AG04450 (cell line): ENCODE results near the gene FAM114A1. TPM values are rescaled to one million over a fixed set of nuclear protein-coding genes. Genes with fewer than 3 reads are reported as not detected.

Experiments
- CTCF ChIA-PET: fragments of 300-600, 350-600 bp; formaldehyde crosslinking; extraction: SDS; loops from one replicate; lab custom pipeline; 2022; ENCODE audit warnings: antibody characterized with exemption, inconsistent platforms; lab: Charles Lee
- POLR2A ChIA-PET: fragments of 350-600 bp; formaldehyde crosslinking; extraction: SDS; loops from one replicate; lab custom pipeline; 2021; ENCODE audit warnings: antibody characterized with exemption, inconsistent platforms; lab: Yijun Ruan, JAX
- DNase-seq: peaks from one replicate; pipeline ENCODE4 v3.0.0-alpha.2; 2011; ENCODE audit warnings: low read depth, low spot score
- H3K27ac ChIP-seq: one replicate; pipeline ENCODE4 v1.5.1; 2012; ENCODE audit warnings: low read depth, low read length, control low read depth
- H3K27me3 ChIP-seq: one replicate; pipeline ENCODE4 v1.6.0; 2012; ENCODE audit warnings: low read length; ENCODE audit not compliant: control insufficient read depth, insufficient read depth
- H3K4me3 ChIP-seq: 2 replicates; pipeline ENCODE4 v1.5.1; 2011; ENCODE audit warnings: mild to moderate bottlenecking, low read depth, low read length, control low read depth
- H3K9me3 ChIP-seq: 2 replicates; pipeline ENCODE4 v1.5.1; 2012; ENCODE audit warnings: low read length; ENCODE audit not compliant: control insufficient read depth, insufficient read depth
- polyA plus RNA-seq: library from polyadenylated mRNA; depleted of rRNA; stranded (reverse); fragments of >200 nt; gene quantifications from 2 replicates; pipeline ENCODE4 v1.2.3, GENCODE V29; 2011
- TF ChIP-seq, protein P1 (sequence below): IDR thresholded peaks from 2 replicates; pipeline ENCODE4 v1.5.1; 2011; ENCODE audit warnings: low read depth, low read length, control low read depth, inconsistent platforms

Gene FAM114A1
- polyA plus RNA-seq, 1 experiment = 303 TPM

GRCh38 chr4:38944440-38944839 is 76.8 kb downstream of the FAM114A1 start:
- Histone ChIP-seq H3K9me3 (no peaks in the 10 kb centered on the region), H3K27ac (peak overlapping the region; percentile 3), H3K27me3 (no peaks in the 10 kb centered on the region), H3K4me3 (no peak overlapping the region)
- CTCF ChIA-PET = no interaction called here
- TF ChIP-seq, protein P1, sequence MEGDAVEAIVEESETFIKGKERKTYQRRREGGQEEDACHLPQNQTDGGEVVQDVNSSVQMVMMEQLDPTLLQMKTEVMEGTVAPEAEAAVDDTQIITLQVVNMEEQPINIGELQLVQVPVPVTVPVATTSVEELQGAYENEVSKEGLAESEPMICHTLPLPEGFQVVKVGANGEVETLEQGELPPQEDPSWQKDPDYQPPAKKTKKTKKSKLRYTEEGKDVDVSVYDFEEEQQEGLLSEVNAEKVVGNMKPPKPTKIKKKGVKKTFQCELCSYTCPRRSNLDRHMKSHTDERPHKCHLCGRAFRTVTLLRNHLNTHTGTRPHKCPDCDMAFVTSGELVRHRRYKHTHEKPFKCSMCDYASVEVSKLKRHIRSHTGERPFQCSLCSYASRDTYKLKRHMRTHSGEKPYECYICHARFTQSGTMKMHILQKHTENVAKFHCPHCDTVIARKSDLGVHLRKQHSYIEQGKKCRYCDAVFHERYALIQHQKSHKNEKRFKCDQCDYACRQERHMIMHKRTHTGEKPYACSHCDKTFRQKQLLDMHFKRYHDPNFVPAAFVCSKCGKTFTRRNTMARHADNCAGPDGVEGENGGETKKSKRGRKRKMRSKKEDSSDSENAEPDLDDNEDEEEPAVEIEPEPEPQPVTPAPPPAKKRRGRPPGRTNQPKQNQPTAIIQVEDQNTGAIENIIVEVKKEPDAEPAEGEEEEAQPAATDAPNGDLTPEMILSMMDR = no peak
- POLR2A ChIA-PET = interaction anchor here (1.2 to 2.6 kb wide), 2 partner anchors 39 to 100 kb away, joined by 4 to 13 read pairs; no protein-coding TSS in a partner anchor
- no peak for DNase-seq

DNA sequence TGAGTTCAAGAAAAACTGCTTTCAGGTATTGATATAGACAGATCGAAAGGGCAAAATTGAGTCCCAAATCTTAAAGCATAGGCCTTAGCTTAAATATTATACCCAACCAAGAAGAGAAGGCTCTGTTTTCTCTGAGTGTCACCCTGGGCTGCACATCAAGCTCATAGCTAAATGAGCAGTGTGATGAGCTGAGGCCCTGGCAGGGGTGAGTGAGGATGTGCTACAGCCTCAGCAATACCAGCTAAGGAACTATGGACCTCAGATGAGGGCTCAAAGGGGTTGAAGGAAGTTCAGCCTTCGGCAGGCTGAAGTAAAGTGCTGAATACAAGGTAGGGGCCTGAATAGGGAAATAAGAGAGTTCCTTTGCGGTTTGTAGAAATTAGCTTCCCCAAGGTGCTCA is 79.3 kb downstream of the FAM114A1 start:
- no peaks in the 10 kb centered on the region for H3K9me3 ChIP-seq
- POLR2A ChIA-PET = interaction anchor here (0.5 kb wide), 1 partner anchor 172 kb away, joined by 4 read pairs; no protein-coding TSS in a partner anchor
- H3K4me3 ChIP-seq = no peak overlapping the region
- TF ChIP-seq, protein P1 = no peak
- no peak for DNase-seq
- CTCF ChIA-PET = no interaction called here
- no peaks in the 10 kb centered on the region for H3K27me3 ChIP-seq
- no peak overlapping the region for H3K27ac ChIP-seq

DNA sequence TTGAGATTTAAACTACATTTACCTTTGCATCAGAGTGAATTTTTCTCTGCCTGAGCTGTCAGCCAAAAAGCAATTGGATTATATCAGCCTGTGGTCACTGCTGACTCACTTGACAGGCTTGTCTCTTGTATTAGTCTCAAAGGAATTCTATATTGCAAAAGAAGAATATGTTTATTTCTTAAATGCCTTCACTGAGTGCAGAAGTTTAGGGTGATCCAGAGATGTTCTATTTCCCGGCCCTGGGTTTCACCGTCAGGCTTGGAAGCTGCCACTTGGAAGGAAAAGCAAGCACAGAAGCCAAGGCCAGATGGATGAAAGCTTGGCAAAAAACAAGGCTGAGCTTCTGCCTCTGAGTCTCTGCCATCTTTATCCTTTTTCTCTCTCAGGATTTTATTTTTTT is 80.9 kb downstream of the FAM114A1 start:
- DNase-seq = peak; percentile 85
- H3K4me3 ChIP-seq = no peak overlapping the region
- H3K27ac ChIP-seq = peak overlapping the region; percentile 78
- no peaks in the 10 kb centered on the region for H3K27me3 ChIP-seq
- TF ChIP-seq, protein P1 = no peak
- H3K9me3 ChIP-seq = no peaks in the 10 kb centered on the region
- ChIA-PET CTCF (interaction anchor here (0.7 to 1.1 kb wide), 3 partner anchors 9 to 186 kb away, joined by 3 to 4 read pairs (median 4); no protein-coding TSS in a partner anchor), POLR2A (interaction anchor here (0.6 to 2.8 kb wide), 9 partner anchors 10 to 185 kb away, joined by 3 to 32 read pairs (median 4); no protein-coding TSS in a partner anchor)

DNA sequence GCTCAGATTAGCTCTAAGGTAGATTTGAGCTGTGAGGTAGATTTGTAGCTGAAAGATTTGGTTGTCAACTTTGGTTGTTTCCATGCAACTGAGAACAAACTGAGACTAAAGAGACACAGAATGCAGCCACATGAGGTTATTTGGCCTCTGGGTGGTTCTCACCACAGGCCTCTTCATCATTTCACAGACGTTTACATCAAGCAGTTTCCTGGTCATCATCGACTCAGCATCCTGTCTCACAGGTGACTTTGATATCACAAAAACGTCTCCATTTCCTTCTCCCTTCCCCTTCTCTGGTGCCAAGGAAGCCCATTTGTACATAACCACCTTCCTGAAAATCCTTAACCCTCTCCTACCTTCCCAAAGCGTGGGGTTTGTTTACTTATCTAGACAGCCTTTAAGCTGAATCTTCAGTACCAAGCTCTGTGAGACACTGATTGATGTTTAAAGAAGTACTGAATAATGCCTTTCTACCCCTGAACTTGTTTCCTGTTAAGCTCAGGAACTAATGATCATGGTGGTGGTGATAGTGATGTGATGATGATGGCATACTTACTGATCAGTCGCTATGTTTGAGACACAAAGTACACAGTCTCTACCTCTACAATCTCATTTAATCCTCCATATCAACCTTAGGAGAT is 81.9 kb downstream of the FAM114A1 start:
- no peaks in the 10 kb centered on the region for H3K27me3 ChIP-seq
- no peak overlapping the region for H3K4me3 ChIP-seq
- no peak for DNase-seq
- no peaks in the 10 kb centered on the region for H3K9me3 ChIP-seq
- TF ChIP-seq, protein P1 = no peak
- ChIA-PET CTCF (interaction anchor here (0.6 to 1.1 kb wide), 7 partner anchors 8 to 232 kb away, joined by 3 to 9 read pairs (median 3); no protein-coding TSS in a partner anchor), POLR2A (interaction anchor here (0.7 to 2.8 kb wide), 3 partner anchors 17 to 94 kb away, joined by 3 to 32 read pairs (median 6); no protein-coding TSS in a partner anchor)
- peak overlapping the region; percentile 78 for H3K27ac ChIP-seq

GRCh38 chr4:38950159-38950558 is 82.6 kb downstream of the FAM114A1 start:
- no peak for DNase-seq
- POLR2A ChIA-PET = interaction anchor here (1.1 to 2.8 kb wide), 2 partner anchors 17 to 93 kb away, joined by 3 to 32 read pairs; no protein-coding TSS in a partner anchor
- Histone ChIP-seq H3K9me3 (no peaks in the 10 kb centered on the region), H3K27me3 (no peaks in the 10 kb centered on the region), H3K27ac (peak overlapping the region; percentile 34), H3K4me3 (no peak overlapping the region)
- CTCF ChIA-PET = interaction anchor here (0.6 to 0.8 kb wide), 6 partner anchors 8 to 232 kb away, joined by 3 to 9 read pairs (median 3); no protein-coding TSS in a partner anchor
- TF ChIP-seq, protein P1 = no peak
